KBM-7 (cell line): Measurements from ENCODE around the gene ALOX5.
A peak's percentile ranks its signal among the peaks of the same experiment; 100 is the strongest.

Experiments used
- DNase-seq: peaks from one replicate; pipeline ENCODE4 v3.0.0-alpha.2; 2015
- in situ Hi-C: fragments of 300-500 bp; cut with MboI; formaldehyde crosslinking; loops from 2 replicates; pipeline ENCODE4 v1.14.3; 2020; ENCODE audit warnings: low sequenced_read_pairs, low pct_unique_long_range_greater_than_20kb, mixed read lengths

ALOX5 gene

GRCh38 chr10:45452743-45453452 is 78.9 kb downstream of the ALOX5 start:
- in situ Hi-C loops: no loop called here
- no peak for DNase-seq

- DNase-seq: no peak
- in situ Hi-C loops: no loop called here
These were observed 79.7 kb downstream of the ALOX5 start for GRCh38 chr10:45453639-45454255.

GRCh38 chr10:45454262-45454661 is 80.2 kb downstream of the ALOX5 start:
- in situ Hi-C loops: no loop called here
- no peak for DNase-seq

- DNase-seq: no peak
- in situ Hi-C loops: no loop called here
These were observed 80.8 kb downstream of the ALOX5 start for GRCh38 chr10:45454859-45455258.

- in situ Hi-C loops: no loop called here
- DNase-seq: no peak
These were observed 82.2 kb downstream of the ALOX5 start for GRCh38 chr10:45456233-45456632.

- no peak for DNase-seq
These were observed 82.8 kb downstream of the ALOX5 start for GRCh38 chr10:45456822-45457221.

GRCh38 chr10:45457487-45457886 is 83.5 kb downstream of the ALOX5 start:
- in situ Hi-C loops: no loop called here

More at GRCh38 chr10:45456822-45457221, 82.8 kb downstream of the ALOX5 start:
- in situ Hi-C loops: no loop called here

GRCh38 chr10:45460235-45460878 is 86.3 kb downstream of the ALOX5 start:
- peak; percentile 52 for DNase-seq
- in situ Hi-C loops: no loop called here

More at GRCh38 chr10:45457487-45457886, 83.5 kb downstream of the ALOX5 start:
- no peak for DNase-seq

- in situ Hi-C loops: no loop called here
These were observed 87.0 kb downstream of the ALOX5 start for GRCh38 chr10:45461034-45461433.

GRCh38 chr10:45463244-45464116 is 89.5 kb downstream of the ALOX5 start:
- DNase-seq: no peak
- in situ Hi-C loops: no loop called here

More at GRCh38 chr10:45461034-45461433, 87.0 kb downstream of the ALOX5 start:
- DNase-seq: peak; percentile 22

- DNase-seq: peak; percentile 89
- in situ Hi-C loops: no loop called here
These were observed 91.0 kb downstream of the ALOX5 start for GRCh38 chr10:45464958-45465567.

- in situ Hi-C loops: no loop called here
- peak; percentile 36 for DNase-seq
These were observed 92.8 kb downstream of the ALOX5 start for GRCh38 chr10:45466784-45467183.

GRCh38 chr10:45468079-45468478 is 94.1 kb downstream of the ALOX5 start:
- in situ Hi-C loops: no loop called here
- no peak for DNase-seq

- in situ Hi-C loops: no loop called here
These were observed 96.3 kb downstream of the ALOX5 start for GRCh38 chr10:45470098-45471012.

GRCh38 chr10:45471059-45471458 is 97.0 kb downstream of the ALOX5 start:
- no peak for DNase-seq
- in situ Hi-C loops: no loop called here

More at GRCh38 chr10:45470098-45471012, 96.3 kb downstream of the ALOX5 start:
- DNase-seq: peak; percentile 92

GRCh38 chr10:45471531-45472310 is 97.7 kb downstream of the ALOX5 start:
- DNase-seq: no peak
- in situ Hi-C loops: no loop called here

- in situ Hi-C loops: no loop called here
- no peak for DNase-seq
These were observed 99.1 kb downstream of the ALOX5 start for GRCh38 chr10:45473126-45473525.
